Progenitor cell of endocrine pancreas (in vitro differentiated cells): ENCODE measurements around the gene SH3PXD2A. TPM values are rescaled to one million over a fixed set of nuclear protein-coding genes. Genes with fewer than 3 reads are reported as not detected.

ENCODE experiments used
- DNase-seq: peaks from one replicate; pipeline ENCODE4 v3.0.0; 2021; ENCODE audit warnings: low spot score; ENCODE audit not compliant: unreplicated experiment
- H3K27ac Mint-ChIP-seq: 2 replicates; pipeline ENCODE4 v1.8.0; 2021; ENCODE audit warnings: mild to moderate bottlenecking, moderate library complexity, mixed read lengths
- H3K27me3 Mint-ChIP-seq: 2 replicates; pipeline ENCODE4 v1.8.0; 2021; ENCODE audit warnings: mixed read lengths
- H3K36me3 Mint-ChIP-seq: 2 replicates; pipeline ENCODE4 v1.8.0; 2022; ENCODE audit warnings: mixed read lengths; ENCODE audit not compliant: insufficient read depth
- H3K4me1 Mint-ChIP-seq: 2 replicates; pipeline ENCODE4 v1.8.0; 2021; ENCODE audit warnings: low read depth, mixed read lengths
- H3K4me3 Mint-ChIP-seq: 2 replicates; pipeline ENCODE4 v1.8.0; 2021; ENCODE audit warnings: low read depth, mild to moderate bottlenecking, moderate library complexity, mixed read lengths
- H3K9me3 Mint-ChIP-seq: 2 replicates; pipeline ENCODE4 v1.8.0; 2021; ENCODE audit warnings: low read depth, mixed read lengths
- total RNA-seq: library from RNA; stranded (reverse); gene quantifications from 2 replicates; pipeline ENCODE4 v1.2.1, GENCODE V29; 2021
- TF ChIP-seq, protein P1 (sequence below): fragments of 200-600 bp; sonication (generic); IDR thresholded peaks from one replicate; pipeline ENCODE4 v1.5.0; 2021; ENCODE audit warnings: antibody characterized with exemption, mild to moderate bottlenecking; ENCODE audit not compliant: unreplicated experiment

The SH3PXD2A gene
- total RNA-seq, 1 donor from 2014 or later: 28.0 TPM

DNA sequence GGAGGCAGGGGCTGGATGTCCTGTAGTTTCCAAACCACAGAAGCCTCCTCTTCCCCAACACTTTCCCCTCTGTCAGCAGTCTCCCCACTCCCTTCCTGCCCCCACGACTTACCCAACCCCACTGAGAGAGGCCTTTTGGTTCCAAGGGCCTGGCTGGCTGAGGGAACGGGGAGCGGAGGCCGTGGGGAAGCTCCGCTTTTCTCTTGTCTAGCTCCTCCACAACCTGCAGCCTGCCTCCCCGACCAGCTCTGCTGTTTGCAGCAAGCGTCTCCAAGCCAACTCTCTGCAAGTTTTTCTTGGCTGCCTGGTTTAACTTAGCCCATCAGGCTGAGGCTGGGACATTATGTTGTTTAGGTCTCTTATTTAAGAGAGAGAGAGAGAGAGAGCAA is 235.0 kb downstream of the SH3PXD2A start:
- Mint-ChIP-seq H3K36me3 (peaks cover 4% of the 10 kb centered on the region), H3K4me1 (no peaks in the 10 kb centered on the region), H3K27me3 (no peaks in the 10 kb centered on the region), H3K27ac (no peak overlapping the region), H3K9me3 (no peaks in the 10 kb centered on the region), H3K4me3 (no peak overlapping the region)
- no peak for DNase-seq
- TF ChIP-seq, protein P1, sequence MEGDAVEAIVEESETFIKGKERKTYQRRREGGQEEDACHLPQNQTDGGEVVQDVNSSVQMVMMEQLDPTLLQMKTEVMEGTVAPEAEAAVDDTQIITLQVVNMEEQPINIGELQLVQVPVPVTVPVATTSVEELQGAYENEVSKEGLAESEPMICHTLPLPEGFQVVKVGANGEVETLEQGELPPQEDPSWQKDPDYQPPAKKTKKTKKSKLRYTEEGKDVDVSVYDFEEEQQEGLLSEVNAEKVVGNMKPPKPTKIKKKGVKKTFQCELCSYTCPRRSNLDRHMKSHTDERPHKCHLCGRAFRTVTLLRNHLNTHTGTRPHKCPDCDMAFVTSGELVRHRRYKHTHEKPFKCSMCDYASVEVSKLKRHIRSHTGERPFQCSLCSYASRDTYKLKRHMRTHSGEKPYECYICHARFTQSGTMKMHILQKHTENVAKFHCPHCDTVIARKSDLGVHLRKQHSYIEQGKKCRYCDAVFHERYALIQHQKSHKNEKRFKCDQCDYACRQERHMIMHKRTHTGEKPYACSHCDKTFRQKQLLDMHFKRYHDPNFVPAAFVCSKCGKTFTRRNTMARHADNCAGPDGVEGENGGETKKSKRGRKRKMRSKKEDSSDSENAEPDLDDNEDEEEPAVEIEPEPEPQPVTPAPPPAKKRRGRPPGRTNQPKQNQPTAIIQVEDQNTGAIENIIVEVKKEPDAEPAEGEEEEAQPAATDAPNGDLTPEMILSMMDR: no peak

DNA sequence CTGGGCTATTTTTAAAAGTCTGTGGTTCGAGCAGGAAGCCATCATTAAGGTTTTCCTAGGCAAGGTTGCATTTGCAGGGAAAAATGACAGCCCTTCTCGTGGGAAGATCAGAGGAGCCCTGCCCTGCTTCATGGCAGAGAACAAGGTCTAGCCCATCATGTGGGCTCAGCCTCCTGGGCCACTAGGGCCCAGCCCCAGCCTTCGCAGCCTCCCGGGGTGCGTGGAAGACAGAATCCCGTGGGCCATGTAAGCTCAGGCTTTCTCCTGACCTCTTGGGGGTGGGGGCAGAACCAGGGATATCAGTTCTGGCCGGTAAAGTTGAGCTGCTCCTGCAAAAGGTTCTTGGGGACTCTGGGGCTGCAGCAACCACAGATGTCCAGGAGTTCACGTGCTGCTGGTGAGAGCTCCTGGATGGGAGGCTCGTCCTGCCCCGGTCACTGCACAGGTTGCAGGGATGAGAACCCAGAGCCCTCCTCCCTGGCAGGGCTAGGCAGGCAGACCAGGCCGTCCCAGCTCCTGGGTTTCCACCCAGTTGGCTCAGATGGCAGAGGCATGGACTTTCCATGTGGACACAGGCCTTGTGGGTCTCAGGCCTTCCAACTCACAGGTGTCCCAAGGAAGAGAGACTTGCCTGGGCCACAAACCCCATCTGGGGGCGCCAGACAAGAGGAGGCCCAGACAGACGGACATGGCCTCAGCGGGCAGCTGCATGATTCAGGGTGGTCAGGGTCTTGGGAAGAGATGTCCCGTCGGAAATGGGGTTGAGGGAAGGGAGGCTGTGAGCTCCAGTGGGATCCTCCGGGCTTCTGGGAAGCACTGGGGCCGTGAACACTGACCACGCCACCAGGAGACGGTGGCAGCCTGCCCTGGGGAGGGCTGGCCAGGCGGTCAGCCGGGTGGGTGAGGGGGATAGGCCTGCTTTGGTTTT is 235.7 kb downstream of the SH3PXD2A start:
- no peak overlapping the region for H3K4me3 Mint-ChIP-seq
- no peak for DNase-seq
- TF ChIP-seq, protein P1: no peak
- no peak overlapping the region for H3K27ac Mint-ChIP-seq
- no peaks in the 10 kb centered on the region for H3K4me1 Mint-ChIP-seq
- H3K36me3 Mint-ChIP-seq: peaks cover 4% of the 10 kb centered on the region
- no peaks in the 10 kb centered on the region for H3K27me3 Mint-ChIP-seq
- no peaks in the 10 kb centered on the region for H3K9me3 Mint-ChIP-seq

DNA sequence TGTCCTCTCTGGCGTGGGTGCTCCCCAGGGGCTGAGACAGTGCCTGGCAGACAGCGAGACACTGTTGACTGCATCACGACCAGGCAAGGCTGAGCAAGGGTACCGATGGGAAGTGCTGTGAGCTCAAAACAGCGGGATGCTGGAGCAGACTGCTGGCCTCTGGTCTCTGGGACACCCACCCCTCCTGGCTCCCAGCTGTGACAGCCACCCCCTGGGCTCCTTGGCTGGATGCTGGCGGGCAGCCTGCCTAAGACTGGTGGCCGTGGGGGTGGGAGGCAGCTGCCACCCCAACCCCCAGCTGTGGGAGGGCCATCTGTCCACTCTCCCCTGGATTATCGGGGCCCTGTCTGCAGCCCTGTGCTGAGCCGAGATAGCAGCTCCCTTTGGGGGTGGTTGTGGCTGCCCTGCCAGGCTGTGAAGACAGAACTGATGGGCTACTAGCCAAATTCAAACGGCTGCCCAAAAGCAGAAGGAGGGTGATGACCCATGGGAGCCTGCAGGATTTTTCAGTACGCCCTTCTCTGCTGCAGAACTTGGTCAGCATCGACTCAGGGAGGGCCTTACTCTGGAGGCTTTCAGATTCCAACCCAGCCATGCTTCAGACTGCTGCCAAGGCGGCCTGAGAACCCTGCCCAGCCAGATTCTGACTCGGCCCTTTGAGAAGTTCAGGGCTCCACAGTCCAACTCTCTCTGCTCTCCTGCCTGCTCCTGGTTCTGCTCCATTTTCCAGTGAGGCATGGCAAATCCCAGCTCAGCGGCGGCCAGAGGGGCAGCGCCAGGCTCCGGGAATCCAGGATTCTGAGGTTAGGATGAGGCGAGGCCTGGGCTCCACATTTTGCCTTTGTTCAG is 236.6 kb downstream of the SH3PXD2A start:
- no peaks in the 10 kb centered on the region for H3K27me3 Mint-ChIP-seq
- H3K9me3 Mint-ChIP-seq: no peaks in the 10 kb centered on the region
- no peak overlapping the region for H3K27ac Mint-ChIP-seq
- no peak for DNase-seq
- TF ChIP-seq, protein P1: no peak
- H3K4me3 Mint-ChIP-seq: no peak overlapping the region
- H3K36me3 Mint-ChIP-seq: peaks cover 6% of the 10 kb centered on the region
- H3K4me1 Mint-ChIP-seq: no peaks in the 10 kb centered on the region

DNA sequence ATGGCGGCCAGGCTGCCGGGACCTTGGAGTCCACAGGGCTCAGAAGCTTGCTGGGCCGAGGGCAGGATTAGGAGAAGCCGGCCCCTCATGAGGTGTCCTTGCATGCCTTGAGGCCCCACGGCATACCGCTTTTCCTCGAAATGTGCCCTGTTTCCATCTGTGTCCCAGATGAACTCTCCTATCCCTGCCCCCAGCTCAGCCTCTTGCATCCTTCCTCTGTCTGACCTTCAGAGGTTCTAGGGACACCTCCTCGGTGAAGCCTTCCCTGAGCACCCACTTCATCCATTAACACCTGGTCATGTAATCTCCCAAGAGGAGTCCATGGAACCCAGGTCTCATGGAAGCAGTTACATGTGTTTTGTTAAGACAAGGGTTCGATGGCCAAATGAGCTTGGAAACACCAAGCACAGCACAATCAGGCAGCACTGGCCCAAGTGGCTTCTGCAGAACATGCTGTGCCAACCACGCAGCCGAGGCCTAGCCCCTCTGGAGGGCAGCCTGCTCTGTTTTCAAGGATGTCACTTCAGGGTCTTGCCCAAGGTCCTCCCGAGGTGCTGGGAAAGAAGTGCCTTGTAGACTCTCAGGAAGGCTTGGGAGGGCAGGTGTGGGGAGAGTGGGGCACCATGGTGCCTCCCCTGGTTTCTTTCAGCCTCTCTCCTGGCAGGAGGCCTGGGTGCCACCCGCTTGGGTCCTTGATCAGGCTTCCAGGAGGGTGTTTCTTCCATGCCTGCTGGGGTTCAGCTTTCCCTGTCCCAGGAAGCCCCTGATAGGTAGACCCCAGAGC is 237.6 kb downstream of the SH3PXD2A start:
- Mint-ChIP-seq H3K4me1 (no peaks in the 10 kb centered on the region), H3K27ac (no peak overlapping the region), H3K36me3 (peaks cover 6% of the 10 kb centered on the region), H3K27me3 (no peaks in the 10 kb centered on the region), H3K9me3 (no peaks in the 10 kb centered on the region), H3K4me3 (no peak overlapping the region)
- TF ChIP-seq, protein P1: no peak
- DNase-seq: no peak
